HUES6 (cell line): ENCODE results near the gene ZBED4.

Experiments
- H3K27ac ChIP-seq: 2 replicates; pipeline ENCODE4 v1.7.0; 2013; ENCODE audit warnings: low read depth, mild to moderate bottlenecking, low read length, inconsistent platforms
- H3K27me3 ChIP-seq: 2 replicates; pipeline ENCODE4 v1.6.1; 2013; ENCODE audit warnings: low read length; ENCODE audit not compliant: control insufficient read depth, insufficient read depth
- H3K36me3 ChIP-seq: 2 replicates; pipeline ENCODE4 v1.6.1; 2013; ENCODE audit warnings: low read length; ENCODE audit not compliant: control insufficient read depth, insufficient read depth
- H3K4me1 ChIP-seq: 2 replicates; pipeline ENCODE4 v1.6.1; 2013; ENCODE audit warnings: low read length; ENCODE audit not compliant: control insufficient read depth, insufficient read depth
- H3K4me3 ChIP-seq: 2 replicates; pipeline ENCODE4 v1.5.1; 2013; ENCODE audit warnings: low read depth, low read length
- H3K9ac ChIP-seq: one replicate; pipeline ENCODE4 v1.6.1; 2013; ENCODE audit warnings: mild to moderate bottlenecking, low read length
- H3K9me3 ChIP-seq: 2 replicates; pipeline ENCODE4 v1.6.1; 2013; ENCODE audit warnings: low read depth, low read length; ENCODE audit not compliant: control insufficient read depth, insufficient read depth

ZBED4 gene

GRCh38 chr22:49927483-49928184 is 74.0 kb downstream of the ZBED4 start:
- no peak overlapping the region for H3K27ac ChIP-seq
- H3K36me3 ChIP-seq = peaks cover 15% of the 10 kb centered on the region
- H3K27me3 ChIP-seq = peaks cover 18% of the 10 kb centered on the region
- no peak overlapping the region for H3K4me3 ChIP-seq
- no peak overlapping the region for H3K9ac ChIP-seq
- H3K9me3 ChIP-seq = no peaks in the 10 kb centered on the region
- no peaks in the 10 kb centered on the region; the same call in 1 of the 2 replicates for H3K4me1 ChIP-seq

DNA sequence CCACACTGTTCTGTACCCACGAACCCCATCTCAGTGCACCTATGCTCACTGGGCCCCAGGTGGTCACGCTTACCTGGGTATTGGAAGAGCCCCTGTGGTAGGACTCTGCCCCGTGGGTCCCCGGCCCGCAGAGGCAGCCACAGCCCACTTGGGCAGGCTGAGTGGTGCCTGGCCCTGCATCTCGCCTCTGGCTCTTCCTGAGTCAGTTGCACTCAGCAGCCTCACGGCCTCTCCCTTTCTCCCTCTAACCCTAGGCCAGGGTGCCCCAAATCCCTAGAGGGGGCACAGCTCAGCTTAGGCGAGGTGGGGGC is 74.5 kb downstream of the ZBED4 start:
- Histone ChIP-seq H3K36me3 (peaks cover 15% of the 10 kb centered on the region), H3K9ac (no peak overlapping the region), H3K27ac (no peak overlapping the region), H3K4me3 (no peak overlapping the region), H3K4me1 (no peaks in the 10 kb centered on the region; the same call in 1 of the 2 replicates), H3K9me3 (no peaks in the 10 kb centered on the region), H3K27me3 (peaks cover 18% of the 10 kb centered on the region)

GRCh38 chr22:49928555-49929210 is 75.0 kb downstream of the ZBED4 start:
- Histone ChIP-seq H3K27me3 (peaks cover 18% of the 10 kb centered on the region), H3K9ac (no peak overlapping the region), H3K4me3 (peak overlapping the region; percentile 31; the same call in 1 of the 2 replicates), H3K9me3 (no peaks in the 10 kb centered on the region), H3K27ac (no peak overlapping the region), H3K36me3 (peaks cover 15% of the 10 kb centered on the region), H3K4me1 (no peaks in the 10 kb centered on the region; the same call in 1 of the 2 replicates)

GRCh38 chr22:49929211-49929979 is 75.8 kb downstream of the ZBED4 start:
- peaks cover 5% of the 10 kb centered on the region for H3K4me1 ChIP-seq
- peaks cover 18% of the 10 kb centered on the region for H3K27me3 ChIP-seq
- H3K27ac ChIP-seq = no peak overlapping the region
- H3K9me3 ChIP-seq = no peaks in the 10 kb centered on the region
- peak overlapping the region; percentile 31; the same call in 1 of the 2 replicates for H3K4me3 ChIP-seq
- no peak overlapping the region for H3K9ac ChIP-seq
- H3K36me3 ChIP-seq = peaks cover 10% of the 10 kb centered on the region

DNA sequence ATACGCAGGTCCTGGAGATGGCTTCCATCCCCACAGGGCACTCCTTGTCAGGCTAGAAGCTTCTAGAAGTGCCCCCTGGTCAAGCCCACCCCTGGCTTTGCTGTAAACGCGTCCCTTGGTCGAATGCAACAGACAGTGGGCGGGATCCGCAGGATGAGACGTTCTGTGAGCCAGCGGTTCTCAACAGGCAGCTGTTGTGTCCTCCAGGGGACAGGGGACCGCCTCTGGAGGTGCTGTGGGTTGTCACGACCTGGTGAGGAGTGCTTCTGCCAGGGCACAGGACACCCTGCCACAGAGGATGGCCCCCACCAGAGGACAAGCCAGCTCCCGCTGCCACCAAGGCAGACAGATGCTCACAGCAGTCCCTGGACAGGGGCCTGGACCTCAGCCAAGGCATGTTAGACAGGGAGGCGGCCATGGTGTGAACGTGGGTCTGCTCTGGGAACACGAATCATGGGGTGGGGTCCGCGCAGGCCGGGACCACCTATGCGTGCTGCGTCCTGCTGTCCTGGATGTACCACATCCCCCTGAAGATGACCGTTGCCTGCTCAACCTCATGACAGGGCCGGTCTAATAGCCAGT is 76.4 kb downstream of the ZBED4 start:
- H3K4me1 ChIP-seq = peaks cover 9% of the 10 kb centered on the region
- H3K4me3 ChIP-seq = no peak overlapping the region
- no peak overlapping the region for H3K27ac ChIP-seq
- H3K27me3 ChIP-seq = peaks cover 18% of the 10 kb centered on the region
- H3K36me3 ChIP-seq = peaks cover 10% of the 10 kb centered on the region
- H3K9me3 ChIP-seq = no peaks in the 10 kb centered on the region
- H3K9ac ChIP-seq = no peak overlapping the region

DNA sequence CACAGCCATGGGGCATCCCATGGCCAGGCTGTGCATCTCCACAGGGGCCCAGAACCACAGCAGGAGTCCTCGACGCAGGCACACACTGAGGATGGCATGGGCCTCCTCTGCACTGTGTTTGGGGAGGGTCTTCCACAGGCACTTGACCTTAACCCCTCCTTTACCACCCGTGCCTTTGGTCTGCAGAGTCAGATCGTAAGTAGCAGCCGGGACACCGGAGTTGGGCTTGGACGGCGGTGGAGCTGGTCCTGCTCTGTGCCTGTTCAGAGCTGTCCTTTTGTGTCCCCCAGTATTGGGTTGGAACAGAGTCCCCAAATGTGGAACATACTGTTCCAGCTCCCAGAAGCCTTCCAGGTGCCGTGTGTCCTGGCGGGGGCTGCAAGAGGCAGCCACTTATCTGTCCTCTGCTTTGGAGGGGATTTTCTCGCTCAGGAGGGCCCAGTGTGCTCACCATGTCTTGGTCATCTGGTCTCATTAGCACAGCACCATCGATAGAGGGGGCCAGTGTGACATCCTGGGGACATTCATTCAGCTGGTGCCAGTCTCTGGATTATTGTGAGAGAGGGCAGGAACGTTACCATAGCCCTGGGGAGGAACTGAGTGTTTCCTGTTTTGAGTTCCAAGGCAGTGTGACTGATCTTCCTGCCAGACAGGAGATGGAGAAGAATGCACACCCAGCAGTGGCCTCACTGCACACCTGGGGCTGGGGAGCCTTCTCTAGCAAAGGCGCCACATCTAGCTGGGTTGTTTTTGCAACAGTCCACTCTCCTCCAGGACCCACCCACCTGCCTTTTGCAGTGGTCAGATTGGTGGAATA is 77.2 kb downstream of the ZBED4 start:
- H3K27ac ChIP-seq = no peak overlapping the region
- peaks cover 9% of the 10 kb centered on the region for H3K4me1 ChIP-seq
- H3K36me3 ChIP-seq = peaks cover 4% of the 10 kb centered on the region; the same call in 1 of the 2 replicates
- H3K9ac ChIP-seq = no peak overlapping the region
- H3K27me3 ChIP-seq = peaks cover 18% of the 10 kb centered on the region
- H3K9me3 ChIP-seq = no peaks in the 10 kb centered on the region
- no peak overlapping the region for H3K4me3 ChIP-seq

DNA sequence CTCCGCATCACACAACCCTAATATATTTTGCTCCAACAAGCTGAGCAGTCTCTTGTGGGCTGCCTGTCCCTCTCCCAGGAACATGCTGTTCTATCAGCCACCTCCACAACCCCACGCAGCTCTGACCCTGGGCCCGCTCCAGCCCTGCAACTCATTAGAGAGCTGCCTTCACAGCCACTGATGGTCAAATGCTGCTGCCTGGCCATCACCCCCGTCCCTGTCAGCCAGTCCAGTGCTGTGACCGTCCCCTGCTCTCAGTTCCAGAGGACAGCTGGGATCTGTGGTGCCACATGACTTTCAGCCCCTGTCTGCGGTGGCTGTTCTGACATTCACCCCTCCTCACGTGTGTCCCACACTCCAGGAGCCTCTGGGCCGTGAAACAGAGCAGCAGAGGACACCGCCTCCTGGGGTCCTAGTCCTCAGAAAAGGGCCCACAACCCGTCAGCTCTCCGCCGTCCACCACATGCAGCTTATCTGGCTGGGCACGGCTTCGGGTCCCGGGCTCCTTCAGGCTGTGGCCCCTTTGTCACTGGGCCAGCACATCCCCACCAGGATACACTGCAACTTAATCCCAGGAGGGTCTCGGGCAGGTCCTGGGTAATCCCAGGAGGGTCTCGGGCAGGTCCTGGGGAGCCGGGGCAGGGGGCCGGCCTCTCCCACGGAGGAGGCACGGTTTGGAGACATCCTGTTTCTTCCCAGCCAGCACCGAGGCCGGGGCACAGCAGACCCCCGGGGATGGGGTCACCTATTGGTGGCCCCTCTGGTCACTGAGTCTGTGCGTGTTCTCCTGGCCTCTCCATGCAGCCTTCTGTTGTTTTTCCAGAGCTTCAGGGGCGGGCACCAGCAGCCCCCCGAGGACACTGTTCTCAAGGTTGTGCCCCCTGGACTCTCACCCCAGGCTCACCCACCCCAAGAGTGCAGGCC is 79.9 kb downstream of the ZBED4 start:
- peaks cover 27% of the 10 kb centered on the region for H3K4me1 ChIP-seq
- H3K27me3 ChIP-seq = peaks cover 18% of the 10 kb centered on the region
- no peaks in the 10 kb centered on the region for H3K36me3 ChIP-seq
- H3K9ac ChIP-seq = no peak overlapping the region
- H3K27ac ChIP-seq = no peak overlapping the region
- H3K9me3 ChIP-seq = no peaks in the 10 kb centered on the region
- no peak overlapping the region for H3K4me3 ChIP-seq

DNA sequence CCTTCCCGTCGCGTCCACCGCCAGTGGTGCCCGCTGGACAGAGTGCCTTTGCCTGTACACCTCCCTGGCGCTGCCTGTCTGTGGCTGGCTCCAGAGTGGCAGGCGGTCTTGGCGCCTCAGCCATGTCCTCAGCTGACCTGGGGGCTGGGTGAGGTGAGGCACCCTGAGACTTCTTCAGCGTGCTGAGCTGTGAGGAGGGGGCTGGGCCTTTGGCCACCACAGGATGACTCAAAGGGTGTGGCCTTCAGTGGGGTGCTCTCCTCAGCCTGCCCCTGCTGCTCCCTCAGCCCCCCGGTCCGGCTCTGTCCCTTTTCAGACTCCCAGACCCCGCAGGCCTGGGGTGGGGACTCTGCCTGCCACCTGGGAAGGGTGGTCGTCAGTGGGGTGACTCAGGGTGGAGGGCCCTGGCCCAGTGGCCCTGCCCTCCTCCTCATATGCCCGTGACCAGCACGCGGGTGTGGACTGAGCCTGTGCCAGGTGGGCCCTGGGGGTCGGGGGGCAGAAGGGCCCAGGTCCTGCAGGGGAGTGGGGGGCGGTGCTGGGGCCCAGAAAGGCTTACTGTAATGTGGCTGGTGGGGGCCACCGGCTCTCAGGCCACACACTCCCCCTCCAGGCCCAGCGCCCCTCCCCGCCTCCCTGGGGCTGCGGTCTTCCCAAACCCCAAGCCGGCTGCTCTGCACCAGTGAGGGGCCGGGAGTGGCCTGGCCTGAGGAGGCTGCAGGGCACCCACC is 80.7 kb downstream of the ZBED4 start:
- peaks cover 13% of the 10 kb centered on the region for H3K27me3 ChIP-seq
- no peak overlapping the region for H3K9ac ChIP-seq
- peaks cover 28% of the 10 kb centered on the region for H3K4me1 ChIP-seq
- no peaks in the 10 kb centered on the region for H3K9me3 ChIP-seq
- H3K27ac ChIP-seq = no peak overlapping the region
- H3K36me3 ChIP-seq = no peaks in the 10 kb centered on the region
- peak overlapping the region; percentile 34; the same call in 1 of the 2 replicates for H3K4me3 ChIP-seq

DNA sequence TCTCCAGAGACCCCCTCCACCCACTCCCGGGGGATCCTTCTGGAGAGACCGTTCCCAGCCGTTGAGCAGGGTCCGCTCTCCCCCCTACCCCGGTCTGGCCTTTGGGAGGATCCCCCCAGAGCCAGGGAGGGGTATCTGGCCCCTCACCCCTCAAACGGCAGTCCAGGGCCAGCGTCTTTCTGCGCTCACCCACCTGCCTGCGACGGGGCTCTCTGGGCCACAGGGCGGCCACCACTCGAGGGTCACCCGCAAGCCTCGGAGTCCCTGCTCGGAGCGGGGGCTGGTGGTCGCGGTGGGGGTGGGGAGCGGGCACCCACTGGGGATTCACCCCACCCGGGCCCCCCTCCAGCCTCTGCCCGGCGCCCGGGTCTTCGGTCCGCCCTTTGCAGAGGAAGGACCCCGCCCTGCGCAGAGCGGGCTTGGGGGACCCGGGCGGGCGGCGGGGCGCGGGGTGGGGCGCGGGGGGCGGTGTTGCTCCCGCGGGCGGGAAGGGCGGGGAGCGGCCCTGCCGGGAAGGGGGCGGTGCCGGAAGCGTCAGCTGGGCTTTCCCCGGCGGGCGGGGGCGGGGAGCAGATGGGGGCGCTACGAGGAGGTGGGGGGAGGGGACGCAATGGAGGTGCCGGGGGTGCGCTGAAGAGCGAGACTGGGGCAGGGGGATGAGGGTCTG is 81.4 kb downstream of the ZBED4 start:
- Histone ChIP-seq H3K9ac (no peak overlapping the region), H3K27ac (no peak overlapping the region), H3K27me3 (peaks cover 9% of the 10 kb centered on the region), H3K4me3 (peak overlapping the region; percentile 34; the same call in 1 of the 2 replicates), H3K9me3 (no peaks in the 10 kb centered on the region), H3K4me1 (peaks cover 28% of the 10 kb centered on the region), H3K36me3 (no peaks in the 10 kb centered on the region)
